Parathyroid adenoma (tissue), 2 donors: ENCODE measurements around the gene AGMAT.
A peak's percentile ranks its signal among the peaks of the same experiment; 100 is the strongest.

Experiments used
- H2AFZ ChIP-seq: fragments of 300-600 bp; sonication (generic); one replicate; pipeline ENCODE4 v1.7.0; 2017; ENCODE audit warnings: antibody characterized with exemption, mild to moderate bottlenecking
- H3K27ac ChIP-seq: fragments of 300-600 bp; sonication (generic); one replicate; pipeline ENCODE4 v1.7.0; 2017
- H3K27me3 ChIP-seq: fragments of 300-600 bp; sonication (generic); one replicate; pipeline ENCODE4 v1.7.0; 2017; ENCODE audit warnings: low read length; ENCODE audit not compliant: control insufficient read depth, insufficient read depth
- H3K36me3 ChIP-seq: fragments of 300-600 bp; sonication (generic); one replicate; pipeline ENCODE4 v1.7.0; 2017; ENCODE audit warnings: low read length; ENCODE audit not compliant: control insufficient read depth, insufficient read depth
- H3K4me1 ChIP-seq: fragments of 300-600 bp; sonication (generic); one replicate; pipeline ENCODE4 v1.7.0; 2017; ENCODE audit warnings: control low read depth
- H3K4me2 ChIP-seq: fragments of 300-600 bp; sonication (generic); one replicate; pipeline ENCODE4 v1.7.0; 2017; ENCODE audit warnings: low read length
- H3K4me3 ChIP-seq: fragments of 300-600 bp; sonication (generic); one replicate; pipeline ENCODE4 v1.7.0; 2017; ENCODE audit warnings: low read depth, low read length
- H3K79me2 ChIP-seq: fragments of 300-600 bp; sonication (generic); one replicate; pipeline ENCODE4 v1.7.0; 2017; ENCODE audit warnings: control low read depth
- H3K9ac ChIP-seq: fragments of 300-600 bp; sonication (generic); one replicate; pipeline ENCODE4 v1.7.0; 2017; ENCODE audit warnings: mild to moderate bottlenecking
- H3K9me3 ChIP-seq: fragments of 300-600 bp; sonication (generic); one replicate; pipeline ENCODE4 v1.7.0; 2017; ENCODE audit warnings: low read length; ENCODE audit not compliant: control insufficient read depth
- TF ChIP-seq, protein P1 (sequence below): fragments of 300-600 bp; sonication (generic); IDR thresholded peaks from one replicate; pipeline ENCODE4 v1.7.0; 2017; ENCODE audit warnings: antibody characterized with exemption, mild to moderate bottlenecking
- donor health status: primary hyperparathyroidism.

The AGMAT gene, protein sequence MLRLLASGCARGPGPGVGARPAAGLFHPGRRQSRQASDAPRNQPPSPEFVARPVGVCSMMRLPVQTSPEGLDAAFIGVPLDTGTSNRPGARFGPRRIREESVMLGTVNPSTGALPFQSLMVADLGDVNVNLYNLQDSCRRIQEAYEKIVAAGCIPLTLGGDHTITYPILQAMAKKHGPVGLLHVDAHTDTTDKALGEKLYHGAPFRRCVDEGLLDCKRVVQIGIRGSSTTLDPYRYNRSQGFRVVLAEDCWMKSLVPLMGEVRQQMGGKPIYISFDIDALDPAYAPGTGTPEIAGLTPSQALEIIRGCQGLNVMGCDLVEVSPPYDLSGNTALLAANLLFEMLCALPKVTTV

DNA sequence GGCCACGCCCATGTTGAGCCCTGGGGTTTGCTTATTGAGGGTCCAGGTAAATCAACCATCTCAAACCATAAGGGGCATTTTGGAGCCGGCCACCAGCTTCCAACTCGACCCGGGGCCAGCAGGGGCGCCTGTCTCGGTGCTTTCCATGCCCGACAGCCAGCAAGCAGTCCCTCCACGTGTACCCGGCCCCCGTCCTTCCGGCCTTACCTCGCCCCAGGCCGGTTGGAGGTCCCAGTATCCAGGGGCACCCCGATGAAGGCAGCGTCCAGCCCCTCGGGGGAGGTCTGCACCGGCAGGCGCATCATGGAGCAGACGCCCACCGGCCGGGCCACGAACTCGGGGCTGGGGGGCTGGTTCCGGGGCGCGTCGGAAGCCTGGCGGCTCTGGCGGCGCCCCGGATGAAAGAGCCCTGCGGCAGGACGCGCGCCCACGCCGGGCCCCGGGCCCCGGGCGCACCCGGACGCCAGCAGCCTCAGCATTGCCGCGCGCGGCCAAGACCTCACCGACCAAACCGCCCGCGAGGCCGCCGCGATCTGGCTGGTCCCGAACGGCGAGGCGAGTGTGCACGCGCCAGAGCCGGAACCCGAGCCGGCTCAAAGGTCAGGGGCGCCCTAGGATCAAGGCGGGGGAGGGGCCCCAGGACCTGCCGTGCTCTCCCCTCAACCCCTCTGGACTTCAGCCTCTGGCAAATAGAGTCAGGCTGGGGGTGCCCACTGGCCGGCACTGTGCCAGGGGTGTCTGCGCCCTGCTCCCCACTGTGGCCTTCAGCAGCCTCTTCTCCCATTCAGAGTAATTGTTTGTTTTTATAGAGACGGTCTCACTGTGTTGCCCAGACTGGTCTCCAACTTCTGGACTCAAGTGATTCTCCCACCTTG lies at the start of gene AGMAT:
Gene AGMAT, minus strand, starts transcription at position 563 of the 875 bp plus-strand sequence. Its CDS starts 84 bp downstream, at position 479.
- Histone ChIP-seq H3K9me3 (no peaks in the 10 kb centered on the region), H3K36me3 (no peaks in the 10 kb centered on the region), H3K4me1 (peaks cover 2% of the 10 kb centered on the region), H3K9ac (no peak within 1 kb of the TSS), H3K4me2 (peak within 1 kb of the TSS; percentile 63), H3K27ac (no peak within 1 kb of the TSS), H3K27me3 (no peaks in the 10 kb centered on the region), H3K4me3 (peak within 1 kb of the TSS; percentile 22), H3K79me2 (no peaks in the 10 kb centered on the region), H2AFZ (peak within 1 kb of the TSS; percentile 87)
- TF ChIP-seq, protein P1, sequence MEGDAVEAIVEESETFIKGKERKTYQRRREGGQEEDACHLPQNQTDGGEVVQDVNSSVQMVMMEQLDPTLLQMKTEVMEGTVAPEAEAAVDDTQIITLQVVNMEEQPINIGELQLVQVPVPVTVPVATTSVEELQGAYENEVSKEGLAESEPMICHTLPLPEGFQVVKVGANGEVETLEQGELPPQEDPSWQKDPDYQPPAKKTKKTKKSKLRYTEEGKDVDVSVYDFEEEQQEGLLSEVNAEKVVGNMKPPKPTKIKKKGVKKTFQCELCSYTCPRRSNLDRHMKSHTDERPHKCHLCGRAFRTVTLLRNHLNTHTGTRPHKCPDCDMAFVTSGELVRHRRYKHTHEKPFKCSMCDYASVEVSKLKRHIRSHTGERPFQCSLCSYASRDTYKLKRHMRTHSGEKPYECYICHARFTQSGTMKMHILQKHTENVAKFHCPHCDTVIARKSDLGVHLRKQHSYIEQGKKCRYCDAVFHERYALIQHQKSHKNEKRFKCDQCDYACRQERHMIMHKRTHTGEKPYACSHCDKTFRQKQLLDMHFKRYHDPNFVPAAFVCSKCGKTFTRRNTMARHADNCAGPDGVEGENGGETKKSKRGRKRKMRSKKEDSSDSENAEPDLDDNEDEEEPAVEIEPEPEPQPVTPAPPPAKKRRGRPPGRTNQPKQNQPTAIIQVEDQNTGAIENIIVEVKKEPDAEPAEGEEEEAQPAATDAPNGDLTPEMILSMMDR: no peak

DNA sequence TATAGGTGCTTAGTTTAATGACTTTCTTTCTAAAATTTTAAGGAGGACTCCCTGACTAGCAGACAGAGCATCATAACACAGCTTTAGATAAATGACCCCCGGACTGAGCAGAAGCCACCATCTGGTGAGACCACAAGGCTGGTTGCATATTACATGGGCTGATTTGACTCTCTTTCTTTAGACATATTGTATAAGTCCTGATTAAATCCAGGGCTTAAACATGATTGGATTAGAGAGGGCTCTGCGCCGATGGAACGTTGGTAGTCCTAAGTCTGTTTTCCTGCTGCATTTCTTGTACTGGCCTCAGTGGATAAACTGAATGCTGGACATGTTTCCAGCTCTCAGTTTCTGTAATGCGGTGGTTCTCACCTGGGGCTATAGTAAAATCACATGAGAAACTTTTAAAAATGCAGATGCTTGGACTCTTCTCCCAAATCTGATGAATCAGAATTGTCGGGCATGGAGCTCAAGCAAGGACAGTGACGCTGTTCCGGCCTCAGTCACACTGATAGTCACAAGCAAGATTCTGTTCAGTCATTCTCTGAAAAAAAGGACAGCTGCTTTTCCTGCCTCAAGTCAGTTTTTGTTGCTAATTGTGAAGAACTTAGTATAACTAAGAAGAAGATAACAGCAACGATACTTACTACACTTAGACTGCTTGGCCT lies 49.0 kb upstream of the AGMAT start:
- no peak overlapping the region for H3K27ac ChIP-seq
- H3K79me2 ChIP-seq: peaks cover 10% of the 10 kb centered on the region
- no peaks in the 10 kb centered on the region for H3K27me3 ChIP-seq
- TF ChIP-seq, protein P1: no peak
- no peaks in the 10 kb centered on the region for H3K9me3 ChIP-seq
- no peak overlapping the region for H2AFZ ChIP-seq
- H3K4me2 ChIP-seq: no peak overlapping the region
- H3K36me3 ChIP-seq: no peaks in the 10 kb centered on the region
- H3K4me3 ChIP-seq: no peak overlapping the region
- H3K4me1 ChIP-seq: peaks cover 5% of the 10 kb centered on the region
- H3K9ac ChIP-seq: no peak overlapping the region

DNA sequence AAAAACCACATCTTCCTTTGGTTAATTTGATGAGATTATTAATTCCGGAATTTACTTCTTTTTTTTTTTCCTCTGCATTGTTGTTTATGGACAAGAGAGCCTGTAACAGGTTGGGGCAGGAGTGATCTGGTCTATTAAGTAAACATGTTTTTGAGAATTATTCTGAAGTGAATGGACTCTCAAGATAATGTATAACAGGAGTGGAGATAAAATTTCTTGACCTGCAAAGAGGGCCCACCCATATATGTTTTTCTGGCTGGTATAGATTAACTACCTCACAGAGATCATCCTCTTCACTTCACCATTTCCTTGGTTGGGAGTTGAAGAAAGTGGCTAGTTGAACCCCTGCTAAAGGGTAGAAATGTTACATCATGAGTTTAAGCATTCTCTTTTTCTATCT lies 43.2 kb upstream of the AGMAT start:
- no peaks in the 10 kb centered on the region for H3K27me3 ChIP-seq
- TF ChIP-seq, protein P1: no peak
- H3K27ac ChIP-seq: no peak overlapping the region
- H3K9me3 ChIP-seq: no peaks in the 10 kb centered on the region
- H3K79me2 ChIP-seq: peaks cover 27% of the 10 kb centered on the region
- H2AFZ ChIP-seq: no peak overlapping the region
- H3K4me2 ChIP-seq: no peak overlapping the region
- no peaks in the 10 kb centered on the region for H3K36me3 ChIP-seq
- no peak overlapping the region for H3K4me3 ChIP-seq
- no peak overlapping the region for H3K9ac ChIP-seq
- H3K4me1 ChIP-seq: peaks cover 7% of the 10 kb centered on the region

DNA sequence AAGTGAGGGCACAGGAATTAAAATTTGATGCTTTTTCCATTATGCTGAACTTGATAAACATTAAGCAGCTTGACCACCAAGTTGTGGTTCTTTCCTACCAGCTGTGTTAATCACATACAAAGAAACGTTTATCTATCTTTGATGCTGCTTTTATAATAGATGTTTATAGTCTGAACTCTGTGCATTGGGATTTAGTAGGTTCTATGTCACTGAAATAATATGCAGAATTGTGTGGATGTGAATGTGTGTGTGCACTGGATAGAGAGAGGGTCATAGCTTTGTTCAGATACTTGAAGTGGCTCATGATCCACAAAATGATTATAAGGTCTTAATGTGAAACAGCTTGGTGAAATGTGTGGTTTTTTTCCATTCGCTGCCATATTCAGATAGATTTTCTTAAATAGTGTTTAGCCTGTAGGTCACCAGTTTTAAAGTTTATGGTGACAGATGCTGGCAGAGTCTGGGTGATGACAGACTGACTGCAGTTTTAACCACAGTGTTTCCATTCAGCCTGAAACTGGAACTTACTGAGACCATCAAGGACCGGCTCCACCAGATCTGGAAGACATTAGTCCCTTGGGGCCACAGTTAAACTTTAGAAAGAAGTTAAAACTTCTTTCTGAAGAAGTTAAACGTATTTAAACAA lies 42.6 kb upstream of the AGMAT start:
- no peaks in the 10 kb centered on the region for H3K27me3 ChIP-seq
- peaks cover 7% of the 10 kb centered on the region for H3K4me1 ChIP-seq
- no peak overlapping the region for H3K4me3 ChIP-seq
- no peak overlapping the region for H3K9ac ChIP-seq
- no peak overlapping the region for H2AFZ ChIP-seq
- H3K79me2 ChIP-seq: peaks cover 30% of the 10 kb centered on the region
- TF ChIP-seq, protein P1: no peak
- H3K9me3 ChIP-seq: no peaks in the 10 kb centered on the region
- H3K4me2 ChIP-seq: no peak overlapping the region
- no peaks in the 10 kb centered on the region for H3K36me3 ChIP-seq
- no peak overlapping the region for H3K27ac ChIP-seq
